Neuron (in vitro differentiated cells): ENCODE results near the gene NISCH.

ENCODE experiments used
- H2AFZ ChIP-seq: one replicate; pipeline ENCODE4 v1.6.1; 2013; ENCODE audit warnings: low read depth, mild to moderate bottlenecking, inconsistent platforms, low read length, moderate library complexity
- H3K27me3 ChIP-seq: one replicate; pipeline ENCODE4 v1.6.1; 2013; ENCODE audit warnings: low read length; ENCODE audit not compliant: insufficient read depth
- H3K36me3 ChIP-seq: one replicate; pipeline ENCODE4 v1.6.1; 2013; ENCODE audit warnings: low read length; ENCODE audit not compliant: insufficient read depth
- H3K4me1 ChIP-seq: one replicate; pipeline ENCODE4 v1.6.1; 2013; ENCODE audit warnings: low read length; ENCODE audit not compliant: insufficient read depth
- H3K4me3 ChIP-seq: 2 replicates; pipeline ENCODE4 v1.5.1; 2013; ENCODE audit warnings: mild to moderate bottlenecking, low read length, moderate library complexity
- H3K9me3 ChIP-seq: one replicate; pipeline ENCODE4 v1.6.1; 2013; ENCODE audit warnings: low read length

NISCH gene

DNA sequence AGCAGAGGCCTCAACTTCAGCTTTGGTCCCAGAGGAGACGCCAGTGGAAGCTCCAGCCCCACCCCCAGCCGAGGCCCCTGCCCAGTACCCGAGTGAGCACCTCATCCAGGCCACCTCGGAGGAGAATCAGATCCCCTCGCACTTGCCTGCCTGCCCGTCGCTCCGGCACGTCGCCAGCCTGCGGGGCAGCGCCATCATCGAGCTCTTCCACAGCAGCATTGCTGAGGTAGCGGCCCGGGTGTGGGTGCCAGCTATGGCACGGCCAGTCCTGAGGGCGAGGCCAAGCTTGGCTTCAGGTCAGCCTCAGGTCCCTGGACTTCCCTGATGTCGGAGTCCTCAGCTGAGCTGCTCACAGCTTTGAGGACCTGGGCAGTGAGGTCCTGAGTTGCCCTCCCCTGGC is 34.0 kb downstream of the NISCH start:
- Histone ChIP-seq H3K36me3 (peaks cover 76% of the 10 kb centered on the region), H3K4me1 (peaks cover 2% of the 10 kb centered on the region), H2AFZ (no peak overlapping the region), H3K9me3 (no peaks in the 10 kb centered on the region), H3K4me3 (no peak overlapping the region), H3K27me3 (no peaks in the 10 kb centered on the region)

DNA sequence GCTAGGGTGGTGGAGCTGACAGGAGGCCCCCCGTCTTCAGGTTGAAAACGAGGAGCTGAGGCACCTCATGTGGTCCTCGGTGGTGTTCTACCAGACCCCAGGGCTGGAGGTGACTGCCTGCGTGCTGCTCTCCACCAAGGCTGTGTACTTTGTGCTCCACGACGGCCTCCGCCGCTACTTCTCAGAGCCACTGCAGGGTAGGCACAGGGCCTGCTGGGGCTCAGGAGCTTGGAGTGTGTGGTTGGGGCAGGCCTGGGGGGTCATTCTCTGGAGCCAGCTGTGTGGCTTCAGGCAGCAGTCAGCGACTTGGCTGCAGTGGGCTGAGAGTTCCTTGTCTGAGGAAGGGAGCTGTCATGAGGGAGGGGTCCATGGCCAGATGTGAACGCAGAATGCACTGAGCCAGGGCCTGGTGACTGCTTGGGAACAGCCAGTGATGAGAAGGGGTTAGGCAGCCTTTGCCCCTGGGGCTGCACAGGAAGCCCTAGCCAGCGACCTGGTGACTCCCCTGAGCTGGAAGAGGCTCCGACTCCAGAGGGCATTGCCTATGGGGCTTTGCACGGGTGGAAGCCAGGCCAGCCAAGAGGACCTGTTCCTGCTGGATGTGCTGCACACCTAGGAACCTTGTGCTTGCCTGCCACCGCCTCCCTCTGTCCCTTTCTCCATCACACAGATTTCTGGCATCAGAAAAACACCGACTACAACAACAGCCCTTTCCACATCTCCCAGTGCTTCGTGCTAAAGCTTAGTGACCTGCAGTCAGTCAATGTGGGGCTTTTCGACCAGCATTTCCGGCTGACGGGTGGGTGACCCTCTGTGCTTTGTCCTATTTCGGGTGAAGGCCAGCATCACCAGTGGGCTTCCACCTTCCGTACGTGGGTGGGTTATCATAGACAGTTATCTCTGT is 34.9 kb downstream of the NISCH start:
- Histone ChIP-seq H2AFZ (no peak overlapping the region), H3K4me3 (no peak overlapping the region), H3K4me1 (no peaks in the 10 kb centered on the region), H3K9me3 (no peaks in the 10 kb centered on the region), H3K36me3 (peaks cover 72% of the 10 kb centered on the region), H3K27me3 (no peaks in the 10 kb centered on the region)

DNA sequence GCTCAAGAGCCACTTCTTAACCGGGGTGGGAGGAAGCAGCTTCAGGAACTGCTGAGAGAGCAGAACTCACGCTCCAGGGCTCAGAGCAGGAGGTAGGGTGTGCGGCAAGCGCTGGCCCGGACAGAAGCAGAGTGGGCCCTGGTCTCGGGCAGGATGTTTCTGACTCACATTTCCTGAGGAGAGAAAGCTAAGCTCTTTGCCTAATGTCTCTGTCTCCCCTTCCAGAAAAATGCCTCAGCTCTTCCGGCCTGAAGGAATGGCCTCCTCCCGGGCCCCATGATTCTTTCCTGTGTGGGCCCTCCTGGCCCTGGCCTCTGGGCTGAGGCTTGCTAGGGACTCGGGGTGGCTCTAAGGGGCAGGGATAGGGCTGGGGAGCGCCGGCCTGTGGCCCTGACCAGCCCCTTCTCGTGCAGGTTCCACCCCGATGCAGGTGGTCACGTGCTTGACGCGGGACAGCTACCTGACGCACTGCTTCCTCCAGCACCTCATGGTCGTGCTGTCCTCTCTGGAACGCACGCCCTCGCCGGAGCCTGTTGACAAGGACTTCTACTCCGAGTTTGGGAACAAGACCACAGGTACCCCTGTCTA is 35.6 kb downstream of the NISCH start:
- no peaks in the 10 kb centered on the region for H3K9me3 ChIP-seq
- peaks cover 66% of the 10 kb centered on the region for H3K36me3 ChIP-seq
- no peak overlapping the region for H2AFZ ChIP-seq
- H3K27me3 ChIP-seq: no peaks in the 10 kb centered on the region
- H3K4me3 ChIP-seq: no peak overlapping the region
- H3K4me1 ChIP-seq: no peaks in the 10 kb centered on the region

DNA sequence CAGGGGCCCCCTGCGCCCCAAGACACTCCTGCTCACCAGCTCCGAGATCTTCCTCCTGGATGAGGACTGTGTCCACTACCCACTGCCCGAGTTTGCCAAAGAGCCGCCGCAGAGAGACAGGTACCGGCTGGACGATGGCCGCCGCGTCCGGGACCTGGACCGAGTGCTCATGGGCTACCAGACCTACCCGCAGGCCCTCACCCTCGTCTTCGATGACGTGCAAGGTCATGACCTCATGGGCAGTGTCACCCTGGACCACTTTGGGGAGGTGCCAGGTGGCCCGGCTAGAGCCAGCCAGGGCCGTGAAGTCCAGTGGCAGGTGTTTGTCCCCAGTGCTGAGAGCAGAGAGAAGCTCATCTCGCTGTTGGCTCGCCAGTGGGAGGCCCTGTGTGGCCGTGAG is 36.7 kb downstream of the NISCH start:
- H3K36me3 ChIP-seq: peaks cover 57% of the 10 kb centered on the region
- H3K27me3 ChIP-seq: no peaks in the 10 kb centered on the region
- no peaks in the 10 kb centered on the region for H3K9me3 ChIP-seq

DNA sequence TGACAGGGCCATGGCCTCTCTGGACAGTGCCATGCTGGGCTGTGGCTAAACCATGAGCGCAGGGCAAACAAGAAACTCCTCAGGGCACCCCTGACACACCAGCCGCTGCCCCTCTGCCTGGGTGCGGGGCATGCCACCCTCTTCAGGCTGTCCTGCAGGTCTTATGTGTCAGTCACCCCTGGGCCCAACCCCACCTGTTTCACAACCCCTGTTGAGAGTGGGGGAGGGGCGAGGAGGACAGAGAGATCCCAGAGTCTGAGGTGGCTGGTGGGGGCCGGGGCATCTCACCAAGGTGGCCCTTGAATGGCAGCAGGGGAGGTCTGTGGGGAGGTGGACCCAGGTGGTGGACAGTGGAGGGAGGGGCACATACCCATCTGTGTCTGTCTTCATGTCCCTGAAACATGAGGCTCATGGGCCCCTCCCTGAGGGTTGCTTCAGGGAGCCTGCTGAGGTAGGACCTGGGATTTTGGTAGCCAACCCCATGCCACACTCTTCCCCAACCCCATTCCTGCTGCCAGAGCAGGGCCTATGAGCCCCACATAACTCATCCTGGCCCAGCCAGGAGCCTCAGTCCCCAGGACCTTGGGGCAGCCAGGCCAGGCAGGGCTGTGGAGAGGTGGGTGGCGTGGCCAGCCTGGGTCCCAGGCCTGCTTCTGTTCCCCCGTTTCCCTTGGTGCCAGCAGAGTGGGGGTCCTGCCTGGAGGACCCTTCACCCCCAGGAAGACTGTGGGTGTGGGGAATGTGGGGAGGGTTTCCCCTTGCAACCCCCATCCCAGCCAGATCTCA is 38.0 kb downstream of the NISCH start:
- H3K27me3 ChIP-seq: no peaks in the 10 kb centered on the region
- no peaks in the 10 kb centered on the region for H3K4me1 ChIP-seq
- peaks cover 43% of the 10 kb centered on the region for H3K36me3 ChIP-seq
- no peak overlapping the region for H2AFZ ChIP-seq
- no peak overlapping the region for H3K4me3 ChIP-seq
- H3K9me3 ChIP-seq: no peaks in the 10 kb centered on the region

More for the DNA sequence above, 36.7 kb downstream of the NISCH start:
- H3K4me1 ChIP-seq: no peaks in the 10 kb centered on the region
- H2AFZ ChIP-seq: no peak overlapping the region
- H3K4me3 ChIP-seq: no peak overlapping the region

DNA sequence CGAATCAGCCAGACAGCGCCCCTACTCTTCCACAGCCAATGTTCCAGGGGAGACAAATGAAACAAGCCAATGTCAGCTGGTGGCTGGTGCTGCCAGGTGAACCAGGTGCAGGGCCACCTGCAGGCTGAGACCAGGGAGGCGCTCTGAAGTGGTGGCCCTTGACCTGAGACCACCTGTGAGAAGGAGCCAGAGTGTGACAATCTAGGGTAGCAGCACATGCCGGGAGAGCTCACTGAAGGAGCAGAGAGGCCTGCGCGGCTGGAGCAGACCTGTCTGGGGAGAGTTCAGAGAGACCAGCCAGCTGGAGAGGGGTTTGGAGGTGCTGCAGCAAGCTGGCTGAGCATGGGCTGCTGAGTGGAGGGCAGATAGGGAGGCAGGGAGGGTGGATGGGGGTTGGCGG is 39.0 kb downstream of the NISCH start:
- Histone ChIP-seq H3K36me3 (peaks cover 33% of the 10 kb centered on the region), H3K4me1 (no peaks in the 10 kb centered on the region), H3K4me3 (no peak overlapping the region)

DNA sequence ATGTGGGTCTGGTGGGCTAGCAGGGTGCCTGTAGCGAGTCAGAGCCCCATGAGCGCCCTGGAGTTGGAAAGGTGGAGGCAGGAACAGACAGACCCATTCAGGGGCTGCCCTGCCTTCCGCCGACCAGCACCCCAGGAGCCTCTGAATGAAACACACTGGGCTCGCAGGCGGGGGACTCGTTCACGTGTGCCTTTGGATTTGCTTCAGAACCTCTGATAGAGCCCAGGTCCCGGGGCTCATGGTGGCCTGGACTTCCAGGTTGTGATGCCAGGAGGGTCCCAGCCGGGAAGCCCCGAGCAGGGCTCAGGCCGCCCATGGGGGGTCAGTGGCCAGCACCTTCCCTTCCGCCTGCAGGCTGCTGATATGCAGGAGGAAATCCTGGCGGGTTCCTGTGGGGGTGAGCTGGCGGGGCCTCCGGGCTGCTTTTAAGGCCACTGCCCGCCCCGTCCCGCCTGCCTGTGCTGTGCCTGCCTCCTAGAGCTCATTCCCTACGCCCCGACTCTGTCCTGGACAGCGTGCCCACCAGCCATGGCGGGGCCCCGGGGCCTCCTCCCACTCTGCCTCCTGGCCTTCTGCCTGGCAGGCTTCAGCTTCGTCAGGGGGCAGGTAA is 39.6 kb downstream of the NISCH start, which contains the start of gene STAB1:
STAB1 (plus strand) TSS at position 453 of the 610 bp plus-strand sequence; CDS start at position 529, 76 bp downstream.
- Histone ChIP-seq H3K36me3 (peaks cover 27% of the 10 kb centered on the region), H3K27me3 (no peaks in the 10 kb centered on the region), H2AFZ (no peak within 1 kb of the TSS)

More for the DNA sequence above, 39.0 kb downstream of the NISCH start:
- Histone ChIP-seq H3K9me3 (no peaks in the 10 kb centered on the region), H2AFZ (no peak overlapping the region), H3K27me3 (no peaks in the 10 kb centered on the region)

DNA sequence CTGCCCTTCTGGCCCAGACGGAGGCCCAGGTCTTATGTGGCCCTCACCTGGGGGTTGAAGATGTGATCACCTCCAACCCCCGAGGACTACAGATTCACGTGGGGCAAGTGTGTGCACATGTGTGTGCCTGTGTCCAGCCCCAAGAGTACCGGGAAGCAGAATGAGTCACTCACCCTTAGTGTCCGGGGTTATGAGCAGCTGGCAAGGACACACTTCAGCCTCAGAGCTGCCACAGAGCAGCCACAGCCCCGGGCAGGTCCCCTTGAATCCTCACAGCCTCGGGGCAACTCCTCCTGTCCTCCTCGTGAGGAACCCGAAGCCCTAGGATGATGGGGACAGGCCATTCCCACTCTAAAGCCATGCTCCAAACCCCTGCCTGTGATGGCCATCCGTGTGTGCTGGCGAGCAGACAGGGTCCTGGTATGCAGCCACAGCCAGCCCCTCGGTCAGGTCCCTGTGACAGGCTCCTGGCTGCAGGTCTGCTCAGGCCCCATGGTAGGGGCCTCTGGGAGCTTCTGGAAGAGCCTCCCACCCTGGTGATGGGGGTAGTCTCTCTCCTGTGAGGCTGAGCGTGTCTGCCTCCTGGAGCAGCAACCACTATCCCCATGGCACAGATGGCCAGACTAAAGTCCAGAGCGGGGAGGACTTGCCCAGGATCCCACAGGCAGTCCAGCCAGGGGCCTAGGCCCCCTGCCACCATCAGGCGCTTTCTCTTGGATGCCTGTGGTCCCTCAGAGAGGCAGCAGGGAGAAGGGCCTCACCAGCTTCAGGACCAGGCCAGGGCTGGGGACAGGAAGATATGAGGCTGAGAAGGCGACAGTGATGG is 40.6 kb downstream of the NISCH start:
- H3K9me3 ChIP-seq: no peaks in the 10 kb centered on the region
- H3K4me3 ChIP-seq: no peak overlapping the region
- no peak overlapping the region for H2AFZ ChIP-seq
- H3K27me3 ChIP-seq: no peaks in the 10 kb centered on the region
- no peaks in the 10 kb centered on the region for H3K4me1 ChIP-seq
- H3K36me3 ChIP-seq: peaks cover 17% of the 10 kb centered on the region

More for the DNA sequence above, 39.6 kb downstream of the NISCH start, which contains the start of gene STAB1:
- Histone ChIP-seq H3K4me1 (no peaks in the 10 kb centered on the region), H3K4me3 (no peak within 1 kb of the TSS), H3K9me3 (no peaks in the 10 kb centered on the region)

DNA sequence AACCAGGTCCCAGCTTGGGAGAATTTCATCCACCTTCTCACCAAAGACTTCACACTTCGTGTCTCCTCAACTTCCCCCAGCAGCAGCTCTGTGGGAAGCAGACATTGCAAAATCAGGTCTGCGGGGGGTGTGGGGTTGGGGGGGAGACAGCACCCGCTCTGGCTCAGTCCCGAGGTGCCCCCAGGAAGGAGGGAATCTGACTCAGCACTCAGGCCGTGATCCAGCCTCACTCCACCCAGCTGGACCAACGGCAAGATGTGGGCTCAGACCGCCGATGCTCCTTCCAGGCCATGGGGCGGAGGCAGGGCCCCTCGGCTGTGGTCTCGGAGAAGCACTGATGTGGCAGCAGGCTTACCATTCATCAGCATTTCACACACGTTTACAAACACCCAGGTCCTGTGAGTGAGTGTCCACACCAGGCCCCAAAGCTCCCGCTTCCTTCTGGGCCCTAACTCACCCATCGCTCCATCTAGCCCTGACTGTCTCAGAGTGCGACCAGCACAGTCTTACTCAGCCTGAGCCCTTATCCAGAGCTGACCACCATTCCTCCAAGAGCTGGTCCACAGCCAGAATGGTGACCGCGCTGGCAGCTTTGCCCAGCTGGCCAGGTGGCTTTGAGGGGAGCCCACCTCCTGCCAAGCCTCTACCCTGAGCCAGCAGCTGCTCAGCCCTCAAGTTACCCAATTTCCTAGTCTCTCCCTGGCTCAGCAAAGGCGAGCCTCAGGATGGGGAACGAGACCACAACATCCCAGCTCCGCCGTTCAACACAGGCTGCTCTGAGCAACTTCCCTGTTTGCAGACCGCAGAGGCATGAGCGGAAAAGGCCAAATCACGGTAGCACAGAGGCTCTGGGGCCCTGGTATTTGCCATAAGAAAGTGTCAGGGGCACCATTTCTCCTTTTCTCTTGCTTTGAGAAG is 43.0 kb downstream of the NISCH start:
- H3K4me3 ChIP-seq: no peak overlapping the region
- no peak overlapping the region for H2AFZ ChIP-seq
- H3K27me3 ChIP-seq: no peaks in the 10 kb centered on the region
- no peaks in the 10 kb centered on the region for H3K9me3 ChIP-seq
- no peaks in the 10 kb centered on the region for H3K36me3 ChIP-seq
- H3K4me1 ChIP-seq: no peaks in the 10 kb centered on the region

DNA sequence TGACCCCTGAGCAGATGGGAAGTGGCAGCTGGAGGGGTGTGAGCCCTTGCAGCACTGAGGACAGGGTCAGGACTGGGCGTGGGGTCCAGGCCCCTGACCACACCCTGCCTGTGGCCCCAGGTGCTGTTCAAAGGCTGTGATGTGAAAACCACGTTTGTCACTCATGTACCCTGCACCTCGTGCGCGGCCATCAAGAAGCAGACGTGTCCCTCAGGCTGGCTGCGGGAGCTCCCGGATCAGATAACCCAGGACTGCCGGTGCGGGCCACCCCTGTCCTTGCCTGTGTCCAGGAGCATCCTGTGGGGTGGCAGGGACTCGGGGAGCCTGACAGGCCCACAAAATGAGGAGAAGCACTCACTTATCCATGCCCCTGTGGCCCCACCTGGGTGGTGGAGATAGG is 45.6 kb downstream of the NISCH start:
- H3K4me3 ChIP-seq: no peak overlapping the region
- no peaks in the 10 kb centered on the region for H3K4me1 ChIP-seq
- H3K27me3 ChIP-seq: no peaks in the 10 kb centered on the region
- no peaks in the 10 kb centered on the region for H3K36me3 ChIP-seq
- no peaks in the 10 kb centered on the region for H3K9me3 ChIP-seq
- H2AFZ ChIP-seq: no peak overlapping the region

DNA sequence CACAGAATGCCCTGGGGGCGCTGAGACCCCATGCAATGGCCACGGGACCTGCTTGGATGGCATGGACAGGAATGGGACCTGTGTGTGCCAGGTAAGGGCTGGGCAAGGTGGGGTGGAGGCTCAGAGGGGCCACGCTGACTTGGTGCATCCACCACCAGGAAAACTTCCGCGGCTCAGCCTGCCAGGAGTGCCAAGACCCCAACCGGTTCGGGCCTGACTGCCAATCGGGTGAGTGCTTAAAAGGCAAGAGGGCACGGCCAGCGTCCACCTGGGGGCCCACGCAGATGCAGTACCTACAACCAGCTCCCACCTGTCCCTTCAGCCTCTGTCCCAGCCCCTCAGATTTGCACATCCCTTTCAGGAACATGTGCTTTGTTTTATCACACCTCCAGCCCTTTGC is 46.6 kb downstream of the NISCH start:
- Histone ChIP-seq H3K9me3 (no peaks in the 10 kb centered on the region), H2AFZ (no peak overlapping the region), H3K4me3 (no peak overlapping the region), H3K36me3 (no peaks in the 10 kb centered on the region), H3K27me3 (no peaks in the 10 kb centered on the region), H3K4me1 (no peaks in the 10 kb centered on the region)
